ENCODE measurements around the gene DCN. TPM values are rescaled to one million over a fixed set of nuclear protein-coding genes. Genes with fewer than 3 reads are reported as not detected.
A peak's percentile ranks its signal among the peaks of the same experiment; 100 is the strongest.

DCN gene
- total RNA-seq, 1 donor from 2014 or later = 2,230 TPM

DNA sequence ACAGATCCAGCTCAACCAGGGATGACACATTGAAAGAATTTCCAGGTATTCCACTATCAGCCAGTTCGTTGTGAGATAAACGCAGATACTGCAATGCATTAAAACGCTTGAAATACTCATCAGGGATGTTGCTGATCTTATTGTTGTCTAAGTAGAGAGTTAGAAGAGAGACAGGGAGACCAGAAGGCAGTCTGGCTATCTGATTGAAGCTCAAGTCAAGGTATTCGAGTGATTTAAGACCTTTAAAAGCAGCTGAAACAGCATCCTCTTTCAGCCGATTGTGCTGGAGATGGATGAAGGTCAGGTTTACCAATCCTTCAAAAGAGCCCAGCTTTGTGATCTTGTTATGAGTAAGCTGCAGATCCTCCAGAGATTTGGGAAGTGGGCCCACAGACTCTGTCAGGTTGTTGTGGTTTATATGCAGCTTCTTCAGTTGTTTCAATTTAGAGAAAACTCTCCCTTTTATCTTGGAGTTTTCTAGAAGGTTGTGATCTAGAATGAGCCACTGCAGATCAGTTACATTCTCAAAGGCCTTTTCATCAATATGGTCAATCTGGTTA is 74.3 kb downstream of the DCN start:
- H3K36me3 Mint-ChIP-seq (ENCODE audit: unreplicated experiment) = peaks cover 39% of the 10 kb centered on the region
- TF ChIP-seq, protein P1, sequence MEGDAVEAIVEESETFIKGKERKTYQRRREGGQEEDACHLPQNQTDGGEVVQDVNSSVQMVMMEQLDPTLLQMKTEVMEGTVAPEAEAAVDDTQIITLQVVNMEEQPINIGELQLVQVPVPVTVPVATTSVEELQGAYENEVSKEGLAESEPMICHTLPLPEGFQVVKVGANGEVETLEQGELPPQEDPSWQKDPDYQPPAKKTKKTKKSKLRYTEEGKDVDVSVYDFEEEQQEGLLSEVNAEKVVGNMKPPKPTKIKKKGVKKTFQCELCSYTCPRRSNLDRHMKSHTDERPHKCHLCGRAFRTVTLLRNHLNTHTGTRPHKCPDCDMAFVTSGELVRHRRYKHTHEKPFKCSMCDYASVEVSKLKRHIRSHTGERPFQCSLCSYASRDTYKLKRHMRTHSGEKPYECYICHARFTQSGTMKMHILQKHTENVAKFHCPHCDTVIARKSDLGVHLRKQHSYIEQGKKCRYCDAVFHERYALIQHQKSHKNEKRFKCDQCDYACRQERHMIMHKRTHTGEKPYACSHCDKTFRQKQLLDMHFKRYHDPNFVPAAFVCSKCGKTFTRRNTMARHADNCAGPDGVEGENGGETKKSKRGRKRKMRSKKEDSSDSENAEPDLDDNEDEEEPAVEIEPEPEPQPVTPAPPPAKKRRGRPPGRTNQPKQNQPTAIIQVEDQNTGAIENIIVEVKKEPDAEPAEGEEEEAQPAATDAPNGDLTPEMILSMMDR (IDR thresholded peaks at IDR 0.05) = no peak
- no peaks in the 10 kb centered on the region for H3K27me3 Mint-ChIP-seq (ENCODE audit: unreplicated experiment)
- peak overlapping the region; percentile 25 for H3K27ac Mint-ChIP-seq (ENCODE audit: unreplicated experiment)
- peaks cover 9% of the 10 kb centered on the region for H3K9me3 Mint-ChIP-seq (ENCODE audit: unreplicated experiment)
- peaks cover 66% of the 10 kb centered on the region for H3K4me1 Mint-ChIP-seq (ENCODE audit: unreplicated experiment)
- H3K4me3 Mint-ChIP-seq (ENCODE audit: unreplicated experiment) = peak overlapping the region; percentile 30
- DNase-seq (ENCODE audit: extremely low spot score, unreplicated experiment) = no peak

DNA sequence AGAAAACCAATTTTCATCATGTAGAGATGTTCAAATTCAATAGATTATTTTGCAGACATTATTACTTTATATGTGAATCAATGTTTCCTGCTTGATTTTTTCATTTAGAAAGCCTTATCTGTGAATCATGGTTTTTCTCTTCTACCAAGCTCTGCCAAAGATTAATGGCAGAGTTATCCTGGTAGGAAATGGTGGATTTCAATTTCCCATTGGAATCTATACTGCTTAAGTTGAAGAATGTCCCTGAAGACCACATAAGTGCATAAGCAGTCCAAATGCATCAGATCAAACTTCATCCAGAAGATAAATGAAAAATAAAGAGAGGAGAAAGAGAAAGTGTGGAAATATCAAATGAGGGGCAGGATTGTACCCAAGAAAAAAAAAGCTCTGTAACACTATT is 76.3 kb downstream of the DCN start:
- H3K4me3 Mint-ChIP-seq (ENCODE audit: unreplicated experiment) = peak overlapping the region; percentile 52
- TF ChIP-seq, protein P1 (IDR thresholded peaks at IDR 0.05) = no peak
- H3K9me3 Mint-ChIP-seq (ENCODE audit: unreplicated experiment) = peaks cover 9% of the 10 kb centered on the region
- no peak for DNase-seq (ENCODE audit: extremely low spot score, unreplicated experiment)
- peaks cover 47% of the 10 kb centered on the region for H3K36me3 Mint-ChIP-seq (ENCODE audit: unreplicated experiment)
- peak overlapping the region; percentile 72 for H3K27ac Mint-ChIP-seq (ENCODE audit: unreplicated experiment)
- H3K4me1 Mint-ChIP-seq (ENCODE audit: unreplicated experiment) = peaks cover 57% of the 10 kb centered on the region
- no peaks in the 10 kb centered on the region for H3K27me3 Mint-ChIP-seq (ENCODE audit: unreplicated experiment)

DNA sequence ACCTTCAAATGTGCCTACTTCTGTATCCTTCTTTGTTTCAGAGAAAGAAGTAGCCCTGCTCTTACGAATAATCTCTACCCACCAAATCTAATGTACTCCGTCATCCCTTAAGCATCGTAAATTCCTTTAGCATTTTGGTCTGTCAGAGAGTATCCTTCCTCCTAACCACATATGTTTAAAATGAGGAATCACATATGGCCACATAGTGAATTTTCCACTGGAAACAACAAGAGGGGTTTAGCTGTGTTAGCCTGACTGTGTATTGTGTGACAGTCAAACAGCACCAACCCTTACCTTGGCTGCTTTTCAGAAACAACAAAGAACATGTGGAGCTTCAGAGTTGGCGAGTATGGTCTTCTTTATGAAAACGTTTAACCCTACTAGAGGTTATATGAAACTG is 76.8 kb downstream of the DCN start:
- TF ChIP-seq, protein P1 (IDR thresholded peaks at IDR 0.05) = no peak

DNA sequence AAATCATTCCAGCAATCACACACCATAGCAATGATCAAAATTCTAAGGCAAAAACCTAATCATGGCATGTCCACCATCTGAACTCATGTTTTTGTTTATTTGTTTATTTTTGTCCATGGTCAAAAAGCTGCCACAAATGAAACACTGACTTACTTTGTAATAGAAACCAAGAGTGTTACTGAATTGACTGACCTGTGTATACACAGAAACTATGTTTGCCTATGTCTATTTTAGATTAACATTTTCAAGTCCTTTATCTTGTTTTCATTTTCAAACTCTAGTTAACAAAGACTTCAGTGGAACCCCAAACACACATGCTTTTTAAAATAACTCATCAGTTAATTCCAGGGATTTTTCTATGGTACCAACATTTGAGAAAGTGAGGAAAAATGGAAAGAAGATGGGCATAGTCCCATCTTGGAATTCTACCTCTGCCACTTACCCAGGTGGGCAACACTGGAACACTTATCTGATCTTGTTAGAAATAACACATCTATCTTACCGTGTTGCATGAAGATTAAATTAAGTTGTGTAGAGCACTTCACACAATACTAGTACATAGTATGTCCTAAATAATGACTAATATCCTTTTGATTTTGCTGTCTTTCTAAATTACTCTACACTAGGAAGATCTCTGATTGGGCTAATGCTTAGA is 77.7 kb downstream of the DCN start:
- Mint-ChIP-seq H3K4me3 (ENCODE audit: unreplicated experiment) (peak overlapping the region; percentile 45), H3K36me3 (ENCODE audit: unreplicated experiment) (peaks cover 47% of the 10 kb centered on the region), H3K9me3 (ENCODE audit: unreplicated experiment) (peaks cover 13% of the 10 kb centered on the region), H3K27me3 (ENCODE audit: unreplicated experiment) (no peaks in the 10 kb centered on the region), H3K27ac (ENCODE audit: unreplicated experiment) (peak overlapping the region; percentile 35), H3K4me1 (ENCODE audit: unreplicated experiment) (peaks cover 68% of the 10 kb centered on the region)
- TF ChIP-seq, protein P1 (IDR thresholded peaks at IDR 0.05) = no peak
- no peak for DNase-seq (ENCODE audit: extremely low spot score, unreplicated experiment)

More for the DNA sequence above, 76.8 kb downstream of the DCN start:
- peak overlapping the region; percentile 36 for H3K27ac Mint-ChIP-seq (ENCODE audit: unreplicated experiment)
- H3K27me3 Mint-ChIP-seq (ENCODE audit: unreplicated experiment) = no peaks in the 10 kb centered on the region
- peaks cover 47% of the 10 kb centered on the region for H3K36me3 Mint-ChIP-seq (ENCODE audit: unreplicated experiment)
- H3K9me3 Mint-ChIP-seq (ENCODE audit: unreplicated experiment) = peaks cover 9% of the 10 kb centered on the region
- H3K4me3 Mint-ChIP-seq (ENCODE audit: unreplicated experiment) = peak overlapping the region; percentile 24
- DNase-seq (ENCODE audit: extremely low spot score, unreplicated experiment) = no peak
- peaks cover 62% of the 10 kb centered on the region for H3K4me1 Mint-ChIP-seq (ENCODE audit: unreplicated experiment)

DNA sequence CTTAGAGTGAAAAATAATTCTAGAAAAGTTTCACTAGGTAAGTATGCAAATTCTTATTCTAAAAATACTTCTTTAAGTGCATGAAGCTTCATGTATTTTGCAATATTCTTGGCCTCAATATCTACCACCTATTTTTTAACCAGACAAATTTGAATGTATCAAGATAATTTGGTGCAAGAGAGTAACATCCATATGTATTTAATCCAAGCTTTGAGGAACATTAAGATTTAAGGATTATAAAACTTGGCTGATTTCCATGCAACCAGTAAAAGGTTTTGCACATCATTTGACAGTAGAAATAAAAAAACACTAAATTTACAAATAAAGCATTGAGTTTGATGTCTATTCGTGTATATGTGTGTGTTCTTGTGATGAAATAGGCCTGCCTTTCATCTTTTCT is 79.0 kb downstream of the DCN start:
- Mint-ChIP-seq H3K36me3 (ENCODE audit: unreplicated experiment) (peaks cover 47% of the 10 kb centered on the region), H3K4me3 (ENCODE audit: unreplicated experiment) (no peak overlapping the region), H3K4me1 (ENCODE audit: unreplicated experiment) (peaks cover 72% of the 10 kb centered on the region), H3K27me3 (ENCODE audit: unreplicated experiment) (no peaks in the 10 kb centered on the region), H3K9me3 (ENCODE audit: unreplicated experiment) (peaks cover 14% of the 10 kb centered on the region), H3K27ac (ENCODE audit: unreplicated experiment) (no peak overlapping the region)
- TF ChIP-seq, protein P1 (IDR thresholded peaks at IDR 0.05) = no peak
- no peak for DNase-seq (ENCODE audit: extremely low spot score, unreplicated experiment)
